ENCODE data around the gene TBR1. TPM values are rescaled to one million over a fixed set of nuclear protein-coding genes. Genes with fewer than 3 reads are reported as not detected.

Gene TBR1
- total and polyA plus RNA-seq, 2 of the 4 experiments (the other 2 are of a cell fraction) = not detected

DNA sequence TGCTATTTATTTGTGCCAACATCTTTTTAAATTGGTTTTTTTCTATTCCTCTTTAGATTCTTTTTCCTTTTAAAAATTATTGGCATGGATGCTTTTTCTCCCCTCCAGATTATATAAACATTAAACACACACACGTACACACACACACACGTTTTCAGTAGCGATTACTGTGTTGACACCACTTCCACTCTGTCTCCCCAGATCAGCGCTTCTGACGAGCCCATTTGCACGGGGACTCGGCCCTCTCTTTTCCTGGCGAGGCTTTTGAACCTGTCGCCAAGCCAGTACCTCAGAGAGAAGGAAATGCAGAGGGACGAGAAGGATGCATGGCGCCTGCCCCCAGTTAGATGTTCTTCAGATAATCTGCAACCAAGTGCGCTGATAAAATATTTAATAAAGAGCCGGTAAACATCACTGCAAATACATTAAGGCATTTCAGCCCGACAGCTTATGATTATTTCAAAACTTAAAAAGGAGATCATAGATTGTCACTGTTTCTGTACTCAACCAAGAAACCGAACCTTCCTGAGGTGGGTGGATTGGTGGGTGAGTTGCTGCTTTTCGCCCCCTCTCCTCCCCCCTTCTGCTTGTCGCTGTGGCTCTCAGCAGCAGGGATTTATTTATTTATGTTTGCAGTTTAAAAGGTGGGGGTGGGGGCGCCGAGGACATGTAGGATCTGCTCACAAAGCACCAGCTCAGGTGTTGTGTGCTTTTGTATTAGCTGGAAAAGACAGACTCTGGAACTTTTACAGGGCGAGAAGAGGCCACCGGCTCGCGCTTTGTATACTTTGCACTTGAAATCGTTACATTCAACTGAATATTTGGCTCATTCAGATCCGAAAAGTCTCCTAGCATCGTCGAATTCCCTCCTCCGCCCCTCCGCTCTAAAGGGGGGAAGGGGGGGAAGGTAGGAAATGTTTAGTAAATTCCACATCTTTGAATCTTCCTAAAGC, 787 bp upstream of the TBR1 start:
- no peak overlapping the region for H2BK20ac ChIP-seq (ENCODE audit: low read depth, low read length)
- TF ChIP-seq CEBPB (IDR thresholded peaks at IDR 0.05; ENCODE audit: low read depth, low read length) = no peak
- TF ChIP-seq BHLHE40 (IDR thresholded peaks at IDR 0.05; ENCODE audit: low read depth, low read length) = no peak
- no peak for TF ChIP-seq MXI1 (IDR thresholded peaks at IDR 0.05; ENCODE audit: borderline replicate concordance, low read depth, low read length)
- TF ChIP-seq, protein P1, sequence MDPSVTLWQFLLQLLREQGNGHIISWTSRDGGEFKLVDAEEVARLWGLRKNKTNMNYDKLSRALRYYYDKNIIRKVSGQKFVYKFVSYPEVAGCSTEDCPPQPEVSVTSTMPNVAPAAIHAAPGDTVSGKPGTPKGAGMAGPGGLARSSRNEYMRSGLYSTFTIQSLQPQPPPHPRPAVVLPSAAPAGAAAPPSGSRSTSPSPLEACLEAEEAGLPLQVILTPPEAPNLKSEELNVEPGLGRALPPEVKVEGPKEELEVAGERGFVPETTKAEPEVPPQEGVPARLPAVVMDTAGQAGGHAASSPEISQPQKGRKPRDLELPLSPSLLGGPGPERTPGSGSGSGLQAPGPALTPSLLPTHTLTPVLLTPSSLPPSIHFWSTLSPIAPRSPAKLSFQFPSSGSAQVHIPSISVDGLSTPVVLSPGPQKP (IDR thresholded peaks at IDR 0.05; ENCODE audit: borderline replicate concordance, low read depth, low read length) = no peak
- no peak for TF ChIP-seq FOS (IDR thresholded peaks at IDR 0.05; ENCODE audit: low read depth, low read length)
- TF ChIP-seq CHD1 (IDR thresholded peaks at IDR 0.05; ENCODE audit: low read depth, low read length) = no peak
- TF ChIP-seq MAZ (IDR thresholded peaks at IDR 0.05; ENCODE audit: borderline replicate concordance, low read depth, low read length) = no peak
- TF ChIP-seq RCOR1 (IDR thresholded peaks at IDR 0.05; ENCODE audit: insufficient replicate concordance, low read length) = no peak
- no peak for TF ChIP-seq SMC3 (IDR thresholded peaks at IDR 0.05; ENCODE audit: low read depth, low read length)
- H3K4me2 ChIP-seq (ENCODE audit: low read depth, low read length) = peak overlapping the region; percentile 68
- H2AK9ac ChIP-seq (replicated peaks; ENCODE audit: low read depth, low read length, poor library complexity) = no peak overlapping the region
- ChIA-PET POLR2A (ENCODE audit: unreplicated experiment) (no interaction called here), CTCF (interaction anchor here (0.9 kb wide), 1 partner anchor 9 kb away, joined by 3 read pairs; no protein-coding TSS in a partner anchor)
- no peaks in the 10 kb centered on the region for H3K36me3 ChIP-seq (ENCODE audit: control insufficient read depth, insufficient read depth, low read length)
- no peak overlapping the region for H3K9ac ChIP-seq (ENCODE audit: low read depth, low read length)
- no peak overlapping the region for H3K27ac ChIP-seq (ENCODE audit: insufficient read depth, low read length)
- no peak overlapping the region for H2AK5ac ChIP-seq (ENCODE audit: low read depth, low read length)
- H3K4ac ChIP-seq (ENCODE audit: low read depth, low read length) = no peak overlapping the region
- peaks cover 4% of the 10 kb centered on the region for H3K4me1 ChIP-seq (ENCODE audit: control insufficient read depth, insufficient read depth, low read length)
- no peak overlapping the region for H3K18ac ChIP-seq (ENCODE audit: low read depth, low read length)
- in situ Hi-C loops (cut with MboI; ENCODE audit: low sequenced_read_pairs) (no loop called here), dilution Hi-C loops (cut with HindIII; ENCODE audit: low sequenced_read_pairs, unreplicated experiment) (no loop called here), intact Hi-C loops (cut with micrococcal nuclease) (no loop called here)
- no TSS peak for BruUV-seq (replicated peaks)
- ATAC-seq (ENCODE audit: low read depth) (no peak), DNase-seq (no peak)
- H2BK5ac ChIP-seq (ENCODE audit: low read depth, low read length, poor library complexity, severe bottlenecking) = no peak overlapping the region
- no peaks in the 10 kb centered on the region for H3K79me1 ChIP-seq (ENCODE audit: low read depth in 1 of 2, low read length in 2 of 2)
- H2BK15ac ChIP-seq (ENCODE audit: low read depth, low read length) = no peak overlapping the region
- no peak overlapping the region for H3K56ac ChIP-seq (ENCODE audit: extremely low read depth, insufficient read depth, low read length)
- H4K91ac ChIP-seq (ENCODE audit: insufficient read depth, low read depth, low read length) = no peak overlapping the region
- H3K14ac ChIP-seq (replicated peaks; ENCODE audit: low read depth, low read length) = no peak overlapping the region
- no peak overlapping the region for H4K5ac ChIP-seq (ENCODE audit: low read depth, low read length)
- no peak overlapping the region for H3K23ac ChIP-seq (ENCODE audit: low read depth, low read length)
- H4K8ac ChIP-seq (ENCODE audit: low read depth in 2 of 2, low read length in 2 of 2) = no peak overlapping the region
- no peak overlapping the region for H2AFZ ChIP-seq (replicated peaks; ENCODE audit: low read length, poor library complexity)
- H3K9me3 ChIP-seq (ENCODE audit: control insufficient read depth, insufficient read depth, low read length) = peaks cover 6% of the 10 kb centered on the region
- H3K9me1 ChIP-seq (ENCODE audit: insufficient read depth, low read length) = no peaks in the 10 kb centered on the region; the same call in 1 of the 2 replicates
- peaks cover 8% of the 10 kb centered on the region; the same call in 1 of the 2 replicates for H4K20me1 ChIP-seq (ENCODE audit: insufficient read depth, low read length)
- peaks cover 54% of the 10 kb centered on the region for H3K27me3 ChIP-seq (ENCODE audit: control insufficient read depth, insufficient read depth, low read length)
- no peak overlapping the region for H2BK120ac ChIP-seq (ENCODE audit: low read depth, low read length)
- H3K4me3 ChIP-seq (ENCODE audit: insufficient read depth, low read depth, low read length) = peak overlapping the region; percentile 43
- 67% methylated on average over 3 of the region's 29 CpGs; no CpG with 5 or more reads in 1 of the 2 experiments for WGBS, 2 experiments (ENCODE audit: extremely low coverage in 2 of 2, insufficient read length in 1 of 2)
